GM18507 (cell line): ENCODE results near the gene IGSF5.
"Not testable (repeated sequence)": the region's sequence is repeated elsewhere in the genome, so short reads cannot be mapped to it uniquely, and the experiment has no call there.

ENCODE experiments used
- DNase-seq: peaks from one replicate; pipeline ENCODE4 v3.0.0; 2011; ENCODE audit warnings: low read depth; ENCODE audit not compliant: insufficient read length; ENCODE audit errors: extremely low spot score
- FAIRE-seq: peaks from 2 replicates; lab custom pipeline; 2011; peaks lifted over from hg19 to GRCh38; lab: Jason Lieb, UNC

Gene IGSF5

DNA sequence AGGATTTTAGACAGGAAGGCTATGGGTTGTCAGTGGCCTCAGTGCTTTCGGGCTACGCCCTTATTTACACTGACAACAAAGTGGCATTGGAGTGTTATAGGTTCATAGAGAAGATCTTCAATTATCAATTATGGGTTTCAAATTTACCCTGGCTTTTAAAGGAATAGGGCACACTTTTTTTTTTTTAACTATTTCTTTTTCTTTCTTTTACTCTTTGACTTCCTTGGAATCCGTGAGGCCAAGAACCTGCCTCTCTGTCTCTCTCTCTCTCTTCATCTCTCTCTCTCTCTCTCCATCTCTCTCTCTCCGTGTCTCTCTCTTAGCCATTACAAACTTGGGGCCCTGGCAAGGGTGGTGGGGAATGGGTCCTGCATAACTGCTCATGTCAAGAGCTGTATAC lies at the start of gene IGSF5:
IGSF5 (plus strand) TSS at position 301 of the 400 bp plus-strand sequence. CDS start 327 bp downstream, outside the sequence.
- not testable (repeated sequence) for FAIRE-seq, DNase-seq

DNA sequence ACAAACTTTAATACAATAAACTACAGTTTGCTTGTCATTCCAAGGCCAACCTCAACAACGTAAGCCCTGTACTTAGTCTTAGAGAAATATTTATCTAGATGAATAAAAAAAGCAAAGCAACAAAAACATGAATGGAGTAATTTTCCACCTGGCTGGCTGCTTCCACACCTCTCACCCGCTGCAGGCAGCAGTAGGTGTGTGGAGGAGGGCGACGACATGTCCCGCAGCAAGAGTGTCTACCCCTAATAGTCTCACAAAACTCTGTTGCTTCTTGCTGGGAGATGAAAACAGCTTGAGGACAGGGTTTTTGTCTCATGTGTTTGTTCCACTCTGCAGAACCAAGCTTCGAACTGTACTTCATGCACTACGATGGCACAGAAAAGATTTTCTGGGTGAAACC lies 48.8 kb upstream of the IGSF5 start:
- no peak for DNase-seq
- no peak for FAIRE-seq

DNA sequence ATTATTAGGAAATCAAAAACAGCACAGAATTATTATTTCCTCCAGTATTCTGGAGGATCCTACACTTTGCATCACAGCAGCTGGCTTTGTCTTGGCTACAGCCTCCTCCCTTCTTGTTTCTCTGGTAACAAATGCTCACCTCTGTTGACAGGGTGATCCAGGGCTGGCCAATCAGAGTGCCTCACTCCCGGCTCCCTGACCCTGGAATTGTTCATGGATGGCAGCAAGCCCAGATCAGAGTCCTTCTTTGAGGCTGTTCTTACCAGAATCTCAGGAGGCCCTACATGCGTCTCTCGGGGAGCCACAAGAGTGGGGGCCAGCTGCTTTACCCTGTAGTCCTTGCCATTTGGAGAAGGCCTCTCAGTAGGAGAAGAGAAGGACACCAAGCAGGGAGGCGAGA lies 48.4 kb upstream of the IGSF5 start:
- no peak for FAIRE-seq
- DNase-seq, result no peak

DNA sequence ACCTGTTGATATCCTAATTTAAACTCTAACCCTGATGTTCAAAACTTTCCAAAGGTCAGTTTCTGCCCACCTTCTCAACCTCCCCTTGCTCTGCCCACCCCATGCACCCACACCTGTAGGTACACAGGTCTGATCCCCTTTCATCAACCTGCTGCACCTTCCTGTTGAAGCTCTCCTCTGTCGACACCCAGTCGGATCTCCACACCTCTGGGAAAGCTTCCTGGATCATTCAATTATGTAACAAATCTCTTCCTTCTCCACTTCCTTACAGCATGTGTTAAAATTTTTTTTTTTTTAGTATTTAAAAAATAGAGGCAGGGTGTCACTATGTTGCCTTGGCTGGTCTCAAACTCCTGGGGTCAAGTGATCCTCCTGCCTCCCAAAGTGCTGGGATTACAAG lies 44.7 kb upstream of the IGSF5 start:
- FAIRE-seq, result no peak

DNA sequence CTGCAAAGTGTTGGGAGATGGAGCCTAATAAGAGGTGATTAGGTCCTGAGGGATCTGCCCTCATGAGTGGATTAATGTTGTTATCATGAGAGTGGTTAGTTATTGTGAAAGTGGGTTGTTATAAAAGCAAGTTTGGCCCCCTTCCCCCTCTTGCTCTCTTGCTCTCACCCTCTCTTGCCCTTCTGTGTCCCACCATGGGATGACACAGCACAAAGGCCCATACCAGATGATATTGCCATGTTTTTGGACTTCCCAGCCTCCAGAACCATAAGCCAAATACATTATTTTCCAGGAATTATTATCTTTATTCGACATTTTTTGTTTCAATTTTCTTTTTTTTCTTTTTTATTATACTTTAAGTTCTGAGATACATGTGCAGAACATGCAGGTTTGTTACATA lies 41.4 kb upstream of the IGSF5 start:
- no peak for FAIRE-seq
- no peak for DNase-seq

More for the DNA sequence above, 44.7 kb upstream of the IGSF5 start:
- DNase-seq, result no peak

- DNase-seq, result no peak
- no peak for FAIRE-seq
Measured at GRCh38 chr21:39705849-39706248, 39.1 kb upstream of the IGSF5 start.

- DNase-seq, result no peak
- FAIRE-seq, result no peak
Measured at GRCh38 chr21:39707316-39707715, 37.7 kb upstream of the IGSF5 start.

DNA sequence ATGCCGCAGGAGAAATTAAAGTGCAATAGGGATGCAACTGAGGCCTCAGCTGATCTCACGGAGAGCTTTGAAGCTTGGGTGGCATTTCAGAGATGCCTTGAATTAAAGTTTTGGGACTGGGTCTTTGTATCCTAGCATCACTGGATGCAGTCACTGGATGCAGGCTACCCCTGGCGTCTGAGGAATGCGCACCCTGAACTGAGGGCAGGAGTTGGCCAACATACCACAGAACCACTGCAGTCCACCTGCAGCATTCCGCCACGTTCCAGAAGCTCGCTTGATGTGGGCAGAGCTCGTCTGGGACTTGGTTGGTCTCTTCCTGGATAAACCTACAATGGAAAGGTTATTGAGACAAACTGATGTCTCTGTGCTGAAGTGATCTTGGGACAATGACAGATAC lies 34.1 kb upstream of the IGSF5 start:
- no peak for FAIRE-seq
- no peak for DNase-seq

DNA sequence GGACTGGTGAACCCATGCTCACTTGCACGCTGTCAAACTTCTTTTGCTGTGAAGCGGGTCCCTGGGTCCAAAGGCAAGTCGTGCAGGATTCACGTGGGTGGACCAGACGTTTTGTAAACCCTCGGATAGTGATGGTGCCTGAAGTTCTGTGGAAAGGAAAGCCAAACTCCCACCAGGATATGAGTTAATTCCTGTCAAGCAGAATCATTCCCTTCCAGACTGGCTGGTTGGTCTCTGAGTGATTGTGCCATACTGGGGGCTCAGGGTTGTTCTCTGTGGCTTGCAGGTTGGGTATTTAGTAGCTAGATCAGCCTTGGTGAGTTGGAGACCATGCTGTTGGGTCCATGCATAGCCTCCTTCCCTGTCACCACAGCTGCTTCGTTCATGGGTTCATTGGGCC lies 32.7 kb upstream of the IGSF5 start:
- no peak for FAIRE-seq

DNA sequence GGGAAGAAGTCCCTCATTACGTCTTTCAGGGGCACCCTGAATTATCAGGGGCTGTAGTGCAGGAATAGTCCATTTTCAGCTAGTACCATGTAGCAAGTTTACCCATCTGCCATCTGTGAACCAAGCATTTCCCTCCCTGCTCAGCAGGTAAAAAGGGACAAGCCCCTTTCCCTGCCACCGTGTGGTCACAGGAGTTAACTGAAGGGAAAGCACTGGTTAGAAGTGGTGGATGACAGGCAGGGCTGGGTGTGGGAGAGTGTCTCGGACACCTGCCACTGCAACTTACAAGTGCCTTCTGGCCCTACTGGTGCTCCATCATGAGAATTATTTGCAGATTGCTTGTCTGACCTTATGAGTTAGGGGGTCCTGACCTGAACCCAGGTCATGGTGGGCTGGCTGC lies 32.0 kb upstream of the IGSF5 start:
- no peak for FAIRE-seq

More for the DNA sequence above, 32.7 kb upstream of the IGSF5 start:
- DNase-seq, result no peak

DNA sequence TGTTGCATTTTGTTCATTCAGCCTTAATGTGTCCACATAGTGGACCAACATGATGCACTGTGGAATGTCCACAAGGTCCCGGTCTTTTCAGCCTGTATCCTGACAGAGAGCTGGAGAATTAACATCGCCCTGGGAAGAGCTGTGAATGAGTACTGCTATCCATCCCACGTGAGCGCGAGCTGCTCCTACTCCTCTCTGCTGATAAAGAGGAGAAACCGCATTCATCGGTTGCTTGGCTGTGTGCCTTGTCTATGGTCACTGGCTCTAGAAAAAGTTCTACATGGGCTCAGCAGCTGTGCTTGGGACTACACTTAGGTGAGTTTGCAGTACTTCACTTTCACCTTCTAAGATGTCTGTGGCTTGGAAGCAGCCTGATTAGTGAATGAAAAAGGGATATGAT lies 31.1 kb upstream of the IGSF5 start:
- no peak for FAIRE-seq
- no peak for DNase-seq

More for the DNA sequence above, 32.0 kb upstream of the IGSF5 start:
- DNase-seq, result no peak

DNA sequence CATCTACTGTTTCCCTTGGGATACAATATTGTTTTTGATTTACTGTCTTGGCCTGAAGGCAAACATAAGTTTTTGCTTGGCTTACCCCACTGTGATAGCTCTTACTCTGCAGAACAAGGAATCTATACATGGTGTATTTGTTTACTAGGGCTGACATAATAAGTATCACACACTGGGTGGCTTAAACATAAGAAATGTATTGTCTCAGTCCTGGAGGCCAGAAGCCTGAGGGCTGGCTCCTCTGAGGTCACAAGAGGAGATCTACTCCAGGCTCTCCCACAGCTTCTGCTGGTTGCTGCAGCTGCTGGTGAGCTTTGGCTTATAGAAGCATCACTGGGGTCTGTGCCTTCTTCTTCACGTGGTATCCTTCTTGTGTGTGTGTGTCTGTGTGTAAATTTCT lies 30.7 kb upstream of the IGSF5 start:
- no peak for DNase-seq
- FAIRE-seq, result no peak

GRCh38 chr21:39715804-39716397 lies 29.1 kb upstream of the IGSF5 start:
- FAIRE-seq, result no peak
- DNase-seq, result no peak

GRCh38 chr21:39720126-39720778 lies 24.7 kb upstream of the IGSF5 start:
- FAIRE-seq, result no peak
- no peak for DNase-seq

DNA sequence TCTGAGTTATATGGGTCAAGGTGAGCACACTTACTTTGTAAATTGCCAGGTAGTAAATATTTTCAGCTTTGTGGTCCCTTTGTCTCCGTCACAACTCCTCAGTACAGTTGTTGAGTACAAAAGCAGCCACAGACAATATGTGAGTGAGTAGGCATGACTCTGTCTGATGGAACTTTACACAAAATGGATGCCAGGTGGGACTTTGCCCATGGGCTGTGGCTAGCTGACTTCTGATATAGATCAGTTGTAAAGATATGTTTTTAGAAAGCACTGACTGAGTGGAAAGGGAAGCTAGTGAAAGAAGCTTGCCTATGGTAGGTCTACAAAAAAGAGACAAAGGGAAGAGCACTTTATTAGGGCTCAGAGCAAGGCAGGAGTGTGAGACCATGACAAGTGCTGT lies 23.1 kb upstream of the IGSF5 start:
- no peak for FAIRE-seq
- DNase-seq, result no peak

DNA sequence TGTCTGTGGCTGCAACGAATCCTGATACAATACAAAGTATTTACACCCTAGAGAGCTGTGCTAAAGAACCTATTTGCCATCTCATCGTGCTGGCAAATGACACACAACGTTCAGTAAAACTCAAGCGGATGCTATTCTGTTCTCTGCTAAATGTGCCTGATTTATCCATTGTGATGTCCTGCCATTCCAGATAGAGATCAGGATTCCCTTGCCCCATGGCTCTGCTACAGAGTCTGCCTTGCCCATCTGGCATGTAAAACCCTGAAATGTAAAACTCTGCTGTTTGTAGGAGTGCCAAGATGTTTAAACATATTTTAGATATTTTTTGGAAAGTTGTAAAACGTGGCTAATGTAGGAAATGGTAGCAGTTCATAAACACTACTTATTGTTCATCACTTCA lies 20.0 kb upstream of the IGSF5 start:
- DNase-seq, result no peak
- no peak for FAIRE-seq

GRCh38 chr21:39726133-39726532 lies 18.9 kb upstream of the IGSF5 start:
- DNase-seq (no peak), FAIRE-seq (no peak)

GRCh38 chr21:39727401-39728120 lies 17.4 kb upstream of the IGSF5 start:
- FAIRE-seq (no peak), DNase-seq (no peak)

DNA sequence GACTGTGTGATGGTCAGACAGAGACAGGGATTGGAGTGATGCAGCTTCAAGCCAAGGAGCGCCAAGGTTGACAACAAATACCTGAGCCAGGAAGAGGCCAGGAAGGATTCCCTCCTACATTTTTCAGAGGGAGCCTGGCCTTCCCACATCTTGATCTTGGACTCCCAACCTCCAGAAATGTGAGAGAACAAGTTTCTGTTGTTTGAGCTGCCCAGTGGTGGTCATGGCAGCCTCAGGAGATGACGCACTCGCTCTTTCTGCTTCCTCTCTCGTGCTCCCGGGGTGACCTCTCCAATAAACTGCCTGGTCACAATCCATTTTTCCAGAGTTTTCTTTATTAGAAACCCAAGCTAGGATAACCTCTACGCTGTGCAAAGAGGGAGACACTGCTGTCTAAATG lies 16.6 kb upstream of the IGSF5 start:
- DNase-seq (no peak), FAIRE-seq (no peak)

- no peak for DNase-seq
- FAIRE-seq, result no peak
Measured at GRCh38 chr21:39730418-39731157, 14.4 kb upstream of the IGSF5 start.
